ENCODE data around the gene TTC21A. TPM values are rescaled to one million over a fixed set of nuclear protein-coding genes. Genes with fewer than 3 reads are reported as not detected.

The TTC21A gene
- total RNA-seq, 4 donors from 2014 or later, result 2.6 to 9.9 (median 2.9) TPM

DNA sequence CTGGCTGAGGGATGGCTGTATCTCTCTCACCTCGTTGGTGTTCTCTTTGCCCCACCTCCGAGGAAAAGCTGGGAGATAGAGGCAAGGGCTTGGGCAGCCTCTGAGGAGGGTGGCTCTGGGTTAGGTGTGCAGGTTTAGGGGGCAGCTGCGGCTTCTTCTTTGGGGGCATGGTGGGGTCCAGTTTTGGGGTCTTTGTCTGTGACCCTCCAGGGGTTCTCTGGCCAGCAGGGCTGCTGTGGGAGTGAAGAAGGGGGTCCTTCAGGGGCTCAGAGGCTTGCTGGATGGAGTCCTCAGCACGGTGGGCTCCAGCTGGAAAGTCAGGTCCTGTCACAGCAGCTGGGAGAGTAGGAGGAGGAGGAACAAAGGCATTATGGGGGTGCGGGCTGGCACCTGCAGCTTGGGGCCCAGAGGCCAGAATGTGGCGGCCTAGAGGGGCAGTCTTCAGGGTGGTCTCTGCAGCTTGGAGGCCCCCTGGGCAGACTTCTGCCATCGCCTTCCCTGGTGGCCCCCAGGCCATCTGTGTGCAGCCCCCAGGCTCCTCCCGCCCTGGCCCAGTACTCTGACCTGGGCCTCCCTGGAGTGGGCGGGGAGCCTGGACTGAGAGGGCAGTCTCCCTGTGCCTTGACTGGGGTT, 78.0 kb downstream of the TTC21A start:
- DNase-seq (ENCODE audit: low spot score), result no peak
- no peak for ATAC-seq (ENCODE audit: low FRiP score)
- TF ChIP-seq, protein P1, sequence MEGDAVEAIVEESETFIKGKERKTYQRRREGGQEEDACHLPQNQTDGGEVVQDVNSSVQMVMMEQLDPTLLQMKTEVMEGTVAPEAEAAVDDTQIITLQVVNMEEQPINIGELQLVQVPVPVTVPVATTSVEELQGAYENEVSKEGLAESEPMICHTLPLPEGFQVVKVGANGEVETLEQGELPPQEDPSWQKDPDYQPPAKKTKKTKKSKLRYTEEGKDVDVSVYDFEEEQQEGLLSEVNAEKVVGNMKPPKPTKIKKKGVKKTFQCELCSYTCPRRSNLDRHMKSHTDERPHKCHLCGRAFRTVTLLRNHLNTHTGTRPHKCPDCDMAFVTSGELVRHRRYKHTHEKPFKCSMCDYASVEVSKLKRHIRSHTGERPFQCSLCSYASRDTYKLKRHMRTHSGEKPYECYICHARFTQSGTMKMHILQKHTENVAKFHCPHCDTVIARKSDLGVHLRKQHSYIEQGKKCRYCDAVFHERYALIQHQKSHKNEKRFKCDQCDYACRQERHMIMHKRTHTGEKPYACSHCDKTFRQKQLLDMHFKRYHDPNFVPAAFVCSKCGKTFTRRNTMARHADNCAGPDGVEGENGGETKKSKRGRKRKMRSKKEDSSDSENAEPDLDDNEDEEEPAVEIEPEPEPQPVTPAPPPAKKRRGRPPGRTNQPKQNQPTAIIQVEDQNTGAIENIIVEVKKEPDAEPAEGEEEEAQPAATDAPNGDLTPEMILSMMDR (IDR thresholded peaks at IDR 0.05), result no peak

DNA sequence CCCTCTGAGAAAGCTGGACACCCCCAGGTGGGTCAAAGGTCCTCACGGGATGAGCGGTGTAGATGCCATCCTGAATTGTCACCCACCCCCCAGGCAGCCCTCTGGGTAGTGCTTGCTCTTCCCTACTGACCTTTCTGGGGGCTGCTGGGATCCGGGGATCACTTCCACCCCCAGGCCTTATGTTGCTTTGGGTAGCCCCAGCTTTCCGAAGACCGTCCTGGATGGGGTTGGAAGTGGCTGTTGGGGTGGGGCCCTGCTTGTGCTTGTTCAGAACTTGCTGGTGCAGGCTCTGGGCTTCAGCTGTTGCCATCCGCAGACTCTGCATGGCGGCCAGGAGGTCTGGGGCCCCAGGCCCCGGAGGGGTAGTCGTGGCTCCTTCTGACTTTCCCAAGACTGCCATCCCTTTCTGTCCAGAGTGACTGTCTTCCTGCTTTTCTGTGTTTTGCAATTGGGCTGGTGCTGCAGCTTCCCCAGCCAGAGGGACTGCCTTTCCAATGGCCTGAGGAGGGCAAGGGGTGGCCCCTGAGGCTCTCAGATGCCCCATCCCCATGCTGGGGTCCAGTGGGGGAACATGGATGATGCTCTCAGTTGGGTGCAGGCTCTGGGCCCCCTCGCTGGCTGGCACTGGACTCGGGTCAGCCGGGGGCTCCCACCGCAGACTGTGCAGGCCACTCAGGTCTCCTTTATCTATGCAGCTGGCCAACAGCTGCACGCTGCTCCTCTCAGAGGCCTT, 78.6 kb downstream of the TTC21A start:
- no peak for ATAC-seq (ENCODE audit: low FRiP score)
- TF ChIP-seq, protein P1 (IDR thresholded peaks at IDR 0.05), result no peak
- DNase-seq (ENCODE audit: low spot score), result no peak

DNA sequence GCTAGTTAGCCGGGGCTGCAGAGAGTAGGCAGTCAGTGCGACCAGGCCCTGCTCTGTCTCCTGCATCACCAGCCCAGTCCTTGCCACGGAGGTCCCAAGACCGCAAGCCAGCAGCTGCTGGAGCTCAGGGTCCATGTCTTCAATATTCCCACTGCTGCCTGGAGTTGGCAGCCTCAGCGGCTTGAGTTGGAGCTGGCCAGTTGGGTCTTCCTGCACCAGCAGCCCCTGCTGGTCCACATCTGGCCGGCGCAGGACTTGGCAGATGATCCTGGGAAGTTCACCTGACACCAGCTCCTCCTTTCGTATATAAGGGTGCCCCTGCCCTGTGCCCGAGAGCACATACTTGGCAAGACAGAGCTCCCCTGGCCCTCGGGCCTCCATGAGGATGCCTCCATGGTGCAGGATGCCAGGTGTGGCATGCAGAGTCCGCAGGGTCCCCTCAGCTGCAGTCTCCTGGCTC, 79.2 kb downstream of the TTC21A start:
- DNase-seq (ENCODE audit: low spot score) (no peak), ATAC-seq (ENCODE audit: low FRiP score) (no peak)
- TF ChIP-seq, protein P1 (IDR thresholded peaks at IDR 0.05), result no peak

DNA sequence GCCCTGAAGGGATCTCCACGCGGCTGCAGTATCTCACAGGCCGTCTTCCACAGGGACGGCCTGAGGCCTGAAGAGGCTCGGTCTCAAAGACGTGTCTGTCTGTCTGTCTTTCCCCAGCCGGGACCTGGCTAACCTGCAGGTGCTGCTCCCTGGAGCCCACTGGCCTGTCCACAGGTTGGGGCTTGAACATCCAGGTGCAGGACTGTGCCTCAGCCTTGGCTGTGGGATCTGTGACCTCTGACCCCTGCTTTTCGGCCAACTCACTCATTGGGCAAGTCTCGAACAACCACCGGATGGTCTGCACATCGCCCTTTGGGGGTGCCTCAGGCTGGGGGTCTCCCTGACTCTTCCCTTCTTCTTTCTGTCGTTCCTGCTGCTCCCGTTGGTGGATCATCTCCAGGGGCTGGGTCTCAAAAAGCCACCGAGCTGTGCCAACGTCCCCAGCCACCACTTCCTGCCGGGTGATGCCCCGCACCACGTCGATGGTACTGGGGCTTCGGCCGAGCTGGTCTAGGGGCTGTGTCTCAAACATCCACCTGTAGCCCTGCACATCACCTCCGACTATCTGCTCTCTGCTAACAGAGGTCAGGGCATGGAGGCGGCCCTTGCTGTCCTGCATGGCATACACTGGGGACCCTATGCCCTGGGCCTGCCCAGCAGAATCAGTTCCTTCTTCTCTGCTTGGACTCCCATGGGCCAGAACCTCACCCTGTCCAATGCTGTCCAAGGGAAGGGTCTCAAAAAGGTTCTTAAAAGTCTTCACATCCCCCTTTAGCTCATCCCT, 80.1 kb downstream of the TTC21A start:
- TF ChIP-seq, protein P1 (IDR thresholded peaks at IDR 0.05), result no peak
- ATAC-seq (ENCODE audit: low FRiP score), result no peak

More for the DNA sequence above, 80.1 kb downstream of the TTC21A start:
- no peak for DNase-seq (ENCODE audit: low spot score)

Small RNA genes lying within 50 kb of the gene (small RNA-seq; reads per million reads assigned to genes)
- not detected for gene RF00017

Other genes starting within 250 kb of the TTC21A start
- gene SCN11A, start 55.7 kb upstream of the TTC21A start, total RNA-seq, result under 1 TPM; 0.31 to 0.63 (median 0.46) TPM
- gene WDR48, start 55.7 kb upstream of the TTC21A start, total RNA-seq, result 10 to 100 TPM; 16.7 to 37.2 (median 22.7) TPM
- gene GORASP1, start 53 bp upstream of the TTC21A start, total RNA-seq, result 10 to 100 TPM; 38.7 to 56.4 (median 51.0) TPM
- 100 to 1,000 TPM in 2 of 4 donors, 10 to 100 TPM in 2; 52.0 to 321 (median 90.8) TPM for gene CSRNP1, start 45.9 kb downstream of the TTC21A start, total RNA-seq
- 1 to 10 TPM in 1 of 4 donors, under 1 TPM in 1, not detected in 2; 0.65 to 2.0 TPM for gene XIRP1, start 84.9 kb downstream of the TTC21A start, total RNA-seq
- gene CX3CR1, start 172.4 kb downstream of the TTC21A start, total RNA-seq, result under 1 TPM in 2 of 4 donors, not detected in 2; 0.19 to 0.63 TPM
- gene CCR8, start 222.0 kb downstream of the TTC21A start, total RNA-seq, result not detected